Peyer's patch (tissue), 4 donors: ENCODE results near the gene MTM1.

Experiments used
- POLR2A ChIP-seq, 2 donors: fragments of 450-650 bp; IDR thresholded peaks; one replicate each; pipeline ENCODE4 v1.5.1; 2017; ENCODE audit warnings: antibody characterized with exemption in 2 of 2, mild to moderate bottlenecking in 2 of 2, moderate library complexity in 2 of 2
- TF ChIP-seq, protein P1 (sequence below), 6 experiments: fragments of 450-650 bp in 4 of 6; fragments of 200-600 bp in 2 of 6; sonication (generic) in 1 of 6; IDR thresholded peaks; one replicate each; pipeline ENCODE4 v1.5.1; 2017 to 2019; ENCODE audit warnings: antibody characterized with exemption in 6 of 6, mild to moderate bottlenecking in 3 of 6, moderate library complexity in 1 of 6

GRCh38 chrX:150558424-150558823 lies 10.0 kb upstream of the MTM1 start:
- TF ChIP-seq, protein P1, sequence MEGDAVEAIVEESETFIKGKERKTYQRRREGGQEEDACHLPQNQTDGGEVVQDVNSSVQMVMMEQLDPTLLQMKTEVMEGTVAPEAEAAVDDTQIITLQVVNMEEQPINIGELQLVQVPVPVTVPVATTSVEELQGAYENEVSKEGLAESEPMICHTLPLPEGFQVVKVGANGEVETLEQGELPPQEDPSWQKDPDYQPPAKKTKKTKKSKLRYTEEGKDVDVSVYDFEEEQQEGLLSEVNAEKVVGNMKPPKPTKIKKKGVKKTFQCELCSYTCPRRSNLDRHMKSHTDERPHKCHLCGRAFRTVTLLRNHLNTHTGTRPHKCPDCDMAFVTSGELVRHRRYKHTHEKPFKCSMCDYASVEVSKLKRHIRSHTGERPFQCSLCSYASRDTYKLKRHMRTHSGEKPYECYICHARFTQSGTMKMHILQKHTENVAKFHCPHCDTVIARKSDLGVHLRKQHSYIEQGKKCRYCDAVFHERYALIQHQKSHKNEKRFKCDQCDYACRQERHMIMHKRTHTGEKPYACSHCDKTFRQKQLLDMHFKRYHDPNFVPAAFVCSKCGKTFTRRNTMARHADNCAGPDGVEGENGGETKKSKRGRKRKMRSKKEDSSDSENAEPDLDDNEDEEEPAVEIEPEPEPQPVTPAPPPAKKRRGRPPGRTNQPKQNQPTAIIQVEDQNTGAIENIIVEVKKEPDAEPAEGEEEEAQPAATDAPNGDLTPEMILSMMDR (IDR thresholded peaks at IDR 0.05) = no peak
- no peak for TF ChIP-seq POLR2A (IDR thresholded peaks at IDR 0.05)
